VCaP (cell line): Measurements from ENCODE around the gene RAB6B.

Experiments used
- H3K27ac ChIP-seq: fragments of 450-650 bp; 2 replicates; pipeline ENCODE4 v1.5.1; 2017
- TF ChIP-seq, protein P1 (sequence below): fragments of 450-650 bp; conservative IDR thresholded peaks from 2 replicates; pipeline ENCODE4 v1.5.1; 2017; ENCODE audit warnings: mild to moderate bottlenecking, moderate library complexity

RAB6B gene

DNA sequence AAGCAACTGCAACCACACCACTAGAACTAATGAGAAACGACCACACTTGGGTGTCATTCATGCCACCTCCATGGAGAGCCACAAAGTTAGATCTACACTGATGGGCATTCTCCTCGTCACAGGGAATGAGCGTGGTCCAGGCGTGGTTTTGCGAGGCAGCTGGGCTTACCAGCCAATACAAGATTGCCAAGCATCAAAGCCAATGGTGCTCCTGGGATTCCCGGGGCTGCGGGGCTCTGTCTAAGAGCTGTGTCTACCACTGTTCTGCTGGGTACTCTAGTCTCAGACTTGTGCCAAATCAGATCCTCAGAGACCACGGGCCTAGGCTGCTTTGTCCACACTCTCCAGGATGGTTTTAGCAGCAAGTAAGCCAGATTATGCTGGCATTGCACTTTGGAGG is 43.8 kb downstream of the RAB6B start:
- TF ChIP-seq, protein P1, sequence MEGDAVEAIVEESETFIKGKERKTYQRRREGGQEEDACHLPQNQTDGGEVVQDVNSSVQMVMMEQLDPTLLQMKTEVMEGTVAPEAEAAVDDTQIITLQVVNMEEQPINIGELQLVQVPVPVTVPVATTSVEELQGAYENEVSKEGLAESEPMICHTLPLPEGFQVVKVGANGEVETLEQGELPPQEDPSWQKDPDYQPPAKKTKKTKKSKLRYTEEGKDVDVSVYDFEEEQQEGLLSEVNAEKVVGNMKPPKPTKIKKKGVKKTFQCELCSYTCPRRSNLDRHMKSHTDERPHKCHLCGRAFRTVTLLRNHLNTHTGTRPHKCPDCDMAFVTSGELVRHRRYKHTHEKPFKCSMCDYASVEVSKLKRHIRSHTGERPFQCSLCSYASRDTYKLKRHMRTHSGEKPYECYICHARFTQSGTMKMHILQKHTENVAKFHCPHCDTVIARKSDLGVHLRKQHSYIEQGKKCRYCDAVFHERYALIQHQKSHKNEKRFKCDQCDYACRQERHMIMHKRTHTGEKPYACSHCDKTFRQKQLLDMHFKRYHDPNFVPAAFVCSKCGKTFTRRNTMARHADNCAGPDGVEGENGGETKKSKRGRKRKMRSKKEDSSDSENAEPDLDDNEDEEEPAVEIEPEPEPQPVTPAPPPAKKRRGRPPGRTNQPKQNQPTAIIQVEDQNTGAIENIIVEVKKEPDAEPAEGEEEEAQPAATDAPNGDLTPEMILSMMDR, result no peak
- no peak overlapping the region for H3K27ac ChIP-seq

DNA sequence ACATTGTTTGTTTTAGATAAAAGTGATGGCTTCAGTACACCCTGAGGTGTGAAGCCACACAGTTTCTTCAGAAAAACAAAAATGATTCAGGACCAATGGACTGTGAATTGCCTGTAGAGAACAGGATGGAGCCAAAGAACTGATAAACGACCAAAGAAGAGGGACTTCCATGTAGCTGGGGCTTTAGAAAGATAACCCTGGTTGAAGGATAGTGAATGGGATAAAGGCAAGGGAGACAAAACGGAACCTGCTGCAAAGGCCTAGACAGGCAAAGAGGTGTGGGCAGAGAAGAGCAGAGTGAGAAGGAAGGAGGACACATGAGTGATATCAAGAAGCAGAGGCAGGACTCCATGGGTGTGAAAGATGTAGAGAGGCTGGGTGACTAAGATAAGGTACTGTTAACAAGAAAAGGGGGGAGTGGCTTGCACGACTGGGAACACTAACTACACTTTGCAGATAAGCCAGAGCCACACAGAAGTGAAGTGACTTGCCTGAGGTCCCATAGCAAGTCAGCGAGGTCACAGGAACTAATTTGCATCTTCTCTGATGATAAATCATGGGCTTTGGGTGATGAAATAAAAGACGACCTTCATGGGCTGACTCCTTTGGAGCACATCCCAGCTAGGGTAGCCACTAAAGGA is 44.3 kb downstream of the RAB6B start:
- TF ChIP-seq, protein P1, result no peak

DNA sequence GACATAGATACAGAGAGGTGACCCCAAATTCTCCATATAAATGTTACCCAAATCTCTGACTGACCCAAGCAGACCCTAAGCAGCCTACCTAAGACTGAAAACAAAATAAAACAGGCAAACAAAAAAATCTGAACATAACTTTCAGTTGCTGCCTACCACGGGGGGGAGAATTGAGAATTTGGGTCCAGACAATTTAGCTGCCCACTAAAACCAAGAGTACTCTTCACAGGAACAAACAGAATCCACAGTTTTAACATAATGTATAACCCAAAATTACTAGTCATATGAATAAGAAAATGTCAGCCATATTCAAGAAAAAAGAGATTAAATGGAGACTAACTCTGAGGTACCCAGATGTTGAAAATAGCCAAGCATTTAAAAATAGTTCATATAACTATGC is 45.6 kb downstream of the RAB6B start:
- TF ChIP-seq, protein P1, result no peak
- no peak overlapping the region for H3K27ac ChIP-seq

More for the DNA sequence above, 44.3 kb downstream of the RAB6B start:
- H3K27ac ChIP-seq, result no peak overlapping the region

DNA sequence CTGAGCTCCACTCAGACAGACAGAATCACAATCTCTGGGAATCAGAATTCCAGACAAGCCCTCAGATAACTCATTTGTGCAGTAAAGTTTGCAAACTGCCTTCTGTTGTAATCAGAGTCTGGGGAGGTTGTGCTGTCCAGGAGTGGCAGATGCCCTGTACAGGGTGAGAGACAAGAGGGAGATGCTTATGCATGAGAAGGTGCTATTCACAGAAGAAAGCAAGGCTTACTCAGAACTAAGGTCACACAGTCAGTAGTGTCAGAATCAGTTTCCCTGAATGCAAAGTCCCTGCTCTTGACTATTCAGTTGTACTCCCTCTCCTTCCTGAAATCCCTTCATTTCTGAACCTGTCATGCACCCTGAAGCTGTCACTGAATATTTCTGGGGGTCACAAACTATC is 46.3 kb downstream of the RAB6B start:
- no peak overlapping the region for H3K27ac ChIP-seq
- TF ChIP-seq, protein P1, result no peak

DNA sequence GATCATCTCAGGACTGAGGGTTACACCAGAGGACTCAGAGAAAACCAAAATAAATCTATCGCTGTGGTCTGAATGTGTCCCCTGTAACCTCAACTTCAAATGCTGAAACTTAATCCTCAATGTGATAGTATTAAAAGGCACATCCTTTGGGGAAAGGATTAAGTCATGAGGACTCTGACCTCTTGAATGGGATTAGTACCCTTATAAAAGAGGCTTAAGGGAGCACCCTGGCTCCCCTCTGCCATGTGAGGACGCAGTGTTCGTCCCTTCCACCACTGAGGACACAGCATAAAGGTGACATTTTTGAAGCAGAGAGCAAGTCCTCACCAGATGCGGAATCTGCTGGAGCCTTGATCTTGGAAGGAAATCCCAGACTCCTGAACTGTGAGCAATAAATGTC is 50.6 kb downstream of the RAB6B start:
- TF ChIP-seq, protein P1, result no peak
- no peak overlapping the region for H3K27ac ChIP-seq

DNA sequence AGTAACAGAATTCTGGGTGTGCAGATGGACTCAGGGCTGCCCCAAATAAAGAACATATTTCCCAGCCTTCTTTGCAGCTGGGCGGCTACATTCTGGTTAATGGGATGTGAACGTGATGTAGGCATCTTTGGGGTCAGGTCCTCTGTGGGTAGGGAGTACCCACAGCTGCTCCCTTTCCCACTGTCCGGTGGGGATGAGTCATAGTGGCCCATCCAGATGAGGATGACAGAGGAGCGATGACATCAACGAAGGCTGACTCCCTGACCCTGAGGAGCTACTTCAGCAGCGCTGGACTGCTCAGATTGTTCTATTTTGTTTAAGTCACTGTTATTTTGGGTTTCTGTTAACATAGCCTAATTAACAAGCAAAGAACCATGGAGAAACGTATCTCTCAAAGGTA is 52.0 kb downstream of the RAB6B start:
- TF ChIP-seq, protein P1, result no peak
- no peak overlapping the region for H3K27ac ChIP-seq

DNA sequence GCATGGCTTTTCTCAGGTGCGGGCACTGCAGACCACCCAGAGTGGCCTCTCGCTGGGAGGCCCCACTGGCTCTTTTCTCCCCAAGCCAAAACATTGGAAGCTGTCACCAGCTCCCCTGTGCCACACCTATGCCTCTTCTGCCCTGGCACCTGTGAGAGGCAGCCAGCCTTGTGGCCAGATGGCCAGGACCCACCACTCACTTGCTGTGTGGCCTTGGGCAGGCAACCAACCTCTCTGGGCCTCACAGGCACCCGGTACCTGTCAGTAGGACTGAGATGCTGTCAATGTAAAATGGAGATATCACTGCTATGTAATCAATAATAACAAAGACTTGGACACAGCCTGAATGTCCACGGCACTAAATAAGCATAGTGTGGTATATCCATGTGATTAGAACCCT is 53.5 kb downstream of the RAB6B start:
- TF ChIP-seq, protein P1, result no peak
- H3K27ac ChIP-seq, result no peak overlapping the region
